ENCODE data around the gene IGFBP6. TPM values are rescaled to one million over a fixed set of nuclear protein-coding genes. Genes with fewer than 3 reads are reported as not detected.

IGFBP6 gene
- polyA plus RNA-seq, 1 donor from 2014 or later = not detected

DNA sequence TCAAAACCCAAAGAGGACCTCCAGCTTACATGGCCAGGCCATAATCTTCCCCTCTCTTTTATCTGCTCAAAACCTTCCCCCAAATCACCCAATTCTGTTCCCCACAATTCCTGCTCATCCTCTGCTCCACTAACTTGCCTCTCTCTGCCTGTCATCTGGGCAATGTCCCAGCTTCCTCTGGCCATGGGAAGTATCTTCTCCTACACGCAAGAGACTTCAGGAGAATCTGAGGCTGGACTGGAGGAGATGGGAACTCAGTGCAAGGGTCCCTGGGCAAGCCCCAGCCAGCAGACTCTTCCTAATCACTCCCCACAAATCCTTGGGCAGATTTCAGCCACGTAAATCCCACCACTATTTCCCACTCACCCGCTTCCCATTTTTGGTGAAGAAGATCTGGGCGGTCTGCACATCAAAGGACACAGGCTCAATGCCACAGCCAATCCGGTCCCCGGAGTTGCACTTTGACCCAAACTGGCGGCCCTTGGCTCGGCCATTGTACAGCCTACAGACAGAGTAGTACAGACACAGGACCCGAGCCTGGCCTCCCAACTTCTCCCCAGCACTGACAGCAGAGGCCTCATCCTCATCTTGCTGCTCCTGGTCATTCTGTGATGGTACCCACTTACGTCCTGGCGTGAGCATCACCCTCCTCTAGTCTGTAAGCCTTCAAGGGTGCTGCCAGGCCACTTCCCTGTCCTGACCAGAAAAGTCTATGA, 23.0 kb upstream of the IGFBP6 start:
- no peaks in the 10 kb centered on the region for H4K20me1 ChIP-seq (ENCODE audit: insufficient read depth)
- H3K9me2 ChIP-seq (ENCODE audit: insufficient read depth, low read length) = no peaks in the 10 kb centered on the region
- no peak overlapping the region for H3K4me3 ChIP-seq (ENCODE audit: low read length)
- H3K27me3 ChIP-seq (ENCODE audit: insufficient read depth, low read depth, low read length) = no peaks in the 10 kb centered on the region
- H2AFZ ChIP-seq (ENCODE audit: low read depth, low read length) = no peak overlapping the region
- no peak overlapping the region for H3K27ac ChIP-seq (ENCODE audit: low read length)
- no peak overlapping the region for H3K9ac ChIP-seq (ENCODE audit: low read length)
- no peaks in the 10 kb centered on the region for H3K9me3 ChIP-seq (ENCODE audit: low read length)
- H3K36me3 ChIP-seq (ENCODE audit: insufficient read depth, low read length) = peaks cover 5% of the 10 kb centered on the region
- H3K79me2 ChIP-seq (replicated peaks; ENCODE audit: insufficient read depth, low read length) = peaks cover 12% of the 10 kb centered on the region
- no peak overlapping the region for H3K4me2 ChIP-seq (ENCODE audit: low read length)
- H3F3A ChIP-seq (ENCODE audit: insufficient read depth, low read length, poor library complexity, severe bottlenecking) = no peaks in the 10 kb centered on the region
- TF ChIP-seq EZH2 (IDR thresholded peaks at IDR 0.05; ENCODE audit: borderline replicate concordance, insufficient read depth, low read length, poor library complexity, severe bottlenecking) (no peak), EP300 (conservative IDR thresholded peaks at IDR 0.05; ENCODE audit: poor library complexity, severe bottlenecking) (no peak), TAF1 (IDR thresholded peaks at IDR 0.05; ENCODE audit: low read depth) (no peak), RAD21 (conservative IDR thresholded peaks at IDR 0.05) (no peak), SMC3 (conservative IDR thresholded peaks at IDR 0.05; ENCODE audit: poor library complexity) (no peak), MXI1 (conservative IDR thresholded peaks at IDR 0.05; ENCODE audit: poor library complexity, severe bottlenecking) (no peak), POLR2AphosphoS5 (IDR thresholded peaks at IDR 0.05) (no peak)
- TF ChIP-seq, protein P1, sequence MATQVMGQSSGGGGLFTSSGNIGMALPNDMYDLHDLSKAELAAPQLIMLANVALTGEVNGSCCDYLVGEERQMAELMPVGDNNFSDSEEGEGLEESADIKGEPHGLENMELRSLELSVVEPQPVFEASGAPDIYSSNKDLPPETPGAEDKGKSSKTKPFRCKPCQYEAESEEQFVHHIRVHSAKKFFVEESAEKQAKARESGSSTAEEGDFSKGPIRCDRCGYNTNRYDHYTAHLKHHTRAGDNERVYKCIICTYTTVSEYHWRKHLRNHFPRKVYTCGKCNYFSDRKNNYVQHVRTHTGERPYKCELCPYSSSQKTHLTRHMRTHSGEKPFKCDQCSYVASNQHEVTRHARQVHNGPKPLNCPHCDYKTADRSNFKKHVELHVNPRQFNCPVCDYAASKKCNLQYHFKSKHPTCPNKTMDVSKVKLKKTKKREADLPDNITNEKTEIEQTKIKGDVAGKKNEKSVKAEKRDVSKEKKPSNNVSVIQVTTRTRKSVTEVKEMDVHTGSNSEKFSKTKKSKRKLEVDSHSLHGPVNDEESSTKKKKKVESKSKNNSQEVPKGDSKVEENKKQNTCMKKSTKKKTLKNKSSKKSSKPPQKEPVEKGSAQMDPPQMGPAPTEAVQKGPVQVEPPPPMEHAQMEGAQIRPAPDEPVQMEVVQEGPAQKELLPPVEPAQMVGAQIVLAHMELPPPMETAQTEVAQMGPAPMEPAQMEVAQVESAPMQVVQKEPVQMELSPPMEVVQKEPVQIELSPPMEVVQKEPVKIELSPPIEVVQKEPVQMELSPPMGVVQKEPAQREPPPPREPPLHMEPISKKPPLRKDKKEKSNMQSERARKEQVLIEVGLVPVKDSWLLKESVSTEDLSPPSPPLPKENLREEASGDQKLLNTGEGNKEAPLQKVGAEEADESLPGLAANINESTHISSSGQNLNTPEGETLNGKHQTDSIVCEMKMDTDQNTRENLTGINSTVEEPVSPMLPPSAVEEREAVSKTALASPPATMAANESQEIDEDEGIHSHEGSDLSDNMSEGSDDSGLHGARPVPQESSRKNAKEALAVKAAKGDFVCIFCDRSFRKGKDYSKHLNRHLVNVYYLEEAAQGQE (IDR thresholded peaks at IDR 0.05; ENCODE audit: borderline replicate concordance) = no peak
- TF ChIP-seq, protein P2, sequence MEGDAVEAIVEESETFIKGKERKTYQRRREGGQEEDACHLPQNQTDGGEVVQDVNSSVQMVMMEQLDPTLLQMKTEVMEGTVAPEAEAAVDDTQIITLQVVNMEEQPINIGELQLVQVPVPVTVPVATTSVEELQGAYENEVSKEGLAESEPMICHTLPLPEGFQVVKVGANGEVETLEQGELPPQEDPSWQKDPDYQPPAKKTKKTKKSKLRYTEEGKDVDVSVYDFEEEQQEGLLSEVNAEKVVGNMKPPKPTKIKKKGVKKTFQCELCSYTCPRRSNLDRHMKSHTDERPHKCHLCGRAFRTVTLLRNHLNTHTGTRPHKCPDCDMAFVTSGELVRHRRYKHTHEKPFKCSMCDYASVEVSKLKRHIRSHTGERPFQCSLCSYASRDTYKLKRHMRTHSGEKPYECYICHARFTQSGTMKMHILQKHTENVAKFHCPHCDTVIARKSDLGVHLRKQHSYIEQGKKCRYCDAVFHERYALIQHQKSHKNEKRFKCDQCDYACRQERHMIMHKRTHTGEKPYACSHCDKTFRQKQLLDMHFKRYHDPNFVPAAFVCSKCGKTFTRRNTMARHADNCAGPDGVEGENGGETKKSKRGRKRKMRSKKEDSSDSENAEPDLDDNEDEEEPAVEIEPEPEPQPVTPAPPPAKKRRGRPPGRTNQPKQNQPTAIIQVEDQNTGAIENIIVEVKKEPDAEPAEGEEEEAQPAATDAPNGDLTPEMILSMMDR (IDR thresholded peaks at IDR 0.05; ENCODE audit: poor library complexity, severe bottlenecking) = no peak

DNA sequence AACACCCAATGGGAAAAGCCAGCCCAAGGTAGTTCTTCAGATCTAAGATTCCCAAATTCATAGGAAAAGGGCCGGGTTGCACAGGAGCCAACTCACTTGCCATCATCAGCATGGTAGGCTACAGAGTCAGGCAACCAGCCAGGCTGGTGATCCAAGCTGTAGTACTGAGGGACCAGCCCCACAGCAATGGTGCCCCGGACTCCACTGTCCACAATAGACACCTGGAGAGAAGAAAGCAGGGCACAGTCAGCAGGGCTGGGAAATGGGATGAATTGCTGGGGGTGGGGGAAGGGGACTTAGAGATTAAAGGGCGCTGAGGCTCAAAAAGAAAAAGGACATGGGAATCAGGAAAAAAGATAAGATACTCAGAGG, 22.5 kb upstream of the IGFBP6 start:
- Histone ChIP-seq H3K79me2 (replicated peaks; ENCODE audit: insufficient read depth, low read length) (peaks cover 12% of the 10 kb centered on the region), H3K9me3 (ENCODE audit: low read length) (no peaks in the 10 kb centered on the region), H3K4me3 (ENCODE audit: low read length) (no peak overlapping the region), H3K27ac (ENCODE audit: low read length) (no peak overlapping the region), H4K20me1 (ENCODE audit: insufficient read depth) (no peaks in the 10 kb centered on the region), H3K9ac (ENCODE audit: low read length) (no peak overlapping the region), H3F3A (ENCODE audit: insufficient read depth, low read length, poor library complexity, severe bottlenecking) (peaks cover 4% of the 10 kb centered on the region), H3K27me3 (ENCODE audit: insufficient read depth, low read depth, low read length) (no peaks in the 10 kb centered on the region), H2AFZ (ENCODE audit: low read depth, low read length) (no peak overlapping the region), H3K9me2 (ENCODE audit: insufficient read depth, low read length) (no peaks in the 10 kb centered on the region), H3K36me3 (ENCODE audit: insufficient read depth, low read length) (peaks cover 5% of the 10 kb centered on the region), H3K4me2 (ENCODE audit: low read length) (no peak overlapping the region)
- TF ChIP-seq SMC3 (conservative IDR thresholded peaks at IDR 0.05; ENCODE audit: poor library complexity) = no peak
- TF ChIP-seq RAD21 (conservative IDR thresholded peaks at IDR 0.05) = no peak
- no peak for TF ChIP-seq POLR2AphosphoS5 (IDR thresholded peaks at IDR 0.05)

Measured in neural cell (in vitro differentiated cells).